ENCODE data around the gene LY86.
"Not testable (repeated sequence)": the region's sequence is repeated elsewhere in the genome, so short reads cannot be mapped to it uniquely, and the experiment has no call there.

LY86 gene

GRCh38 chr6:6596529-6597328 lies 8.2 kb downstream of the LY86 start:
- DNase-seq = no peak

GRCh38 chr6:6597682-6598081 lies 9.2 kb downstream of the LY86 start:
- no peak for DNase-seq

GRCh38 chr6:6599468-6599873 lies 11.0 kb downstream of the LY86 start:
- peak in 1 of 2 experiments; percentile 5 for DNase-seq

GRCh38 chr6:6600875-6601274 lies 12.4 kb downstream of the LY86 start:
- peak; percentile 11 to 26 for DNase-seq

- DNase-seq = no peak
These were observed 13.7 kb downstream of the LY86 start for GRCh38 chr6:6602262-6602661.

GRCh38 chr6:6603317-6603716 lies 14.8 kb downstream of the LY86 start:
- DNase-seq = no peak

- DNase-seq = no peak
These were observed 15.5 kb downstream of the LY86 start for GRCh38 chr6:6604015-6604414.

- no peak for DNase-seq
These were observed 16.0 kb downstream of the LY86 start for GRCh38 chr6:6604566-6604965.

- no peak for DNase-seq
These were observed 17.4 kb downstream of the LY86 start for GRCh38 chr6:6605873-6606272.

GRCh38 chr6:6606391-6607030 lies 18.0 kb downstream of the LY86 start:
- not testable (repeated sequence) for DNase-seq

GRCh38 chr6:6609450-6609849 lies 20.9 kb downstream of the LY86 start:
- no peak for DNase-seq

- DNase-seq = no peak
These were observed 21.6 kb downstream of the LY86 start for GRCh38 chr6:6610031-6610591.

- DNase-seq = no peak
These were observed 23.0 kb downstream of the LY86 start for GRCh38 chr6:6611486-6611885.

GRCh38 chr6:6612308-6612707 lies 23.8 kb downstream of the LY86 start:
- DNase-seq = no peak

- DNase-seq = not testable (repeated sequence)
These were observed 24.7 kb downstream of the LY86 start for GRCh38 chr6:6613103-6613718.

- DNase-seq = no peak
These were observed 25.8 kb downstream of the LY86 start for GRCh38 chr6:6614096-6614982.

- no peak for DNase-seq
These were observed 26.4 kb downstream of the LY86 start for GRCh38 chr6:6614983-6615349.

- DNase-seq = no peak
These were observed 28.1 kb downstream of the LY86 start for GRCh38 chr6:6616656-6617055.

- DNase-seq = no peak
These were observed 30.7 kb downstream of the LY86 start for GRCh38 chr6:6619021-6619794.

GRCh38 chr6:6620766-6621425 lies 32.4 kb downstream of the LY86 start:
- peak in 1 of 2 experiments; percentile 9 for DNase-seq

GRCh38 chr6:6622501-6622900 lies 34.0 kb downstream of the LY86 start:
- peak; percentile 46 to 48 for DNase-seq
